Stimulated activated CD4-positive, alpha-beta T cell treated with anti-CD3 and anti-CD28 coated beads, Interleukin-4, amount 100 ng/mL, for 48 hours (primary cell): ENCODE measurements around the gene NINJ1.
A peak's percentile ranks its signal among the peaks of the same experiment; 100 is the strongest.

Experiments
- DNase-seq, 2 donors: peaks; one replicate each; pipeline ENCODE4 v3.0.0-alpha.2; 2020; ENCODE audit warnings: low read depth in 2 of 2

NINJ1 gene

GRCh38 chr9:93100276-93100636, 33.8 kb downstream of the NINJ1 start:
- no peak for DNase-seq

- DNase-seq = no peak
Measured at GRCh38 chr9:93099551-93100275, 34.3 kb downstream of the NINJ1 start.

GRCh38 chr9:93098236-93098946, 35.7 kb downstream of the NINJ1 start:
- peak; percentile 45 to 56 for DNase-seq

- no peak for DNase-seq
Measured at GRCh38 chr9:93097511-93098201, 36.4 kb downstream of the NINJ1 start.

GRCh38 chr9:93096811-93097382, 37.2 kb downstream of the NINJ1 start:
- DNase-seq = no peak

- DNase-seq = no peak
Measured at GRCh38 chr9:93096131-93096802, 37.8 kb downstream of the NINJ1 start, which contains the start of gene CARD19. CARD19 (plus strand) TSS chr9:93096217; CDS start chr9:93096346, 129 bp downstream.

- peak; percentile 100 for DNase-seq
Measured at GRCh38 chr9:93095205-93096130, 38.6 kb downstream of the NINJ1 start.

GRCh38 chr9:93094658-93095204, 39.3 kb downstream of the NINJ1 start:
- no peak for DNase-seq

- DNase-seq = no peak
Measured at GRCh38 chr9:93093877-93094657, 40.0 kb downstream of the NINJ1 start.

GRCh38 chr9:93093127-93093876, 40.7 kb downstream of the NINJ1 start:
- no peak for DNase-seq

- no peak for DNase-seq
Measured at GRCh38 chr9:93092251-93092991, 41.6 kb downstream of the NINJ1 start.

GRCh38 chr9:93091453-93092081, 42.5 kb downstream of the NINJ1 start:
- DNase-seq = peak; percentile 51 to 64

GRCh38 chr9:93091056-93091452, 43.0 kb downstream of the NINJ1 start:
- DNase-seq = no peak

GRCh38 chr9:93090091-93090655, 43.9 kb downstream of the NINJ1 start:
- no peak for DNase-seq

GRCh38 chr9:93089481-93089991, 44.5 kb downstream of the NINJ1 start:
- no peak for DNase-seq

GRCh38 chr9:93089024-93089423, 45.0 kb downstream of the NINJ1 start:
- no peak for DNase-seq

- no peak for DNase-seq
Measured at GRCh38 chr9:93088656-93089015, 45.4 kb downstream of the NINJ1 start.
